GM12864 (cell line): ENCODE data around the gene DPP7.

Source experiments
- DNase-seq: peaks from one replicate; pipeline ENCODE4 v3.0.0-alpha.2; 2011; ENCODE audit warnings: low read depth
- H3K4me3 ChIP-seq: 2 replicates; pipeline ENCODE4 v1.5.1; 2011; ENCODE audit warnings: mild to moderate bottlenecking, low read depth, low read length, control low read depth
- TF ChIP-seq, protein P1 (sequence below): IDR thresholded peaks from 2 replicates; pipeline ENCODE4 v1.5.1; 2011; ENCODE audit warnings: low read depth, mild to moderate bottlenecking, moderate library complexity, low read length, control low read depth, inconsistent platforms; ENCODE audit errors: missing control alignments

Gene DPP7

DNA sequence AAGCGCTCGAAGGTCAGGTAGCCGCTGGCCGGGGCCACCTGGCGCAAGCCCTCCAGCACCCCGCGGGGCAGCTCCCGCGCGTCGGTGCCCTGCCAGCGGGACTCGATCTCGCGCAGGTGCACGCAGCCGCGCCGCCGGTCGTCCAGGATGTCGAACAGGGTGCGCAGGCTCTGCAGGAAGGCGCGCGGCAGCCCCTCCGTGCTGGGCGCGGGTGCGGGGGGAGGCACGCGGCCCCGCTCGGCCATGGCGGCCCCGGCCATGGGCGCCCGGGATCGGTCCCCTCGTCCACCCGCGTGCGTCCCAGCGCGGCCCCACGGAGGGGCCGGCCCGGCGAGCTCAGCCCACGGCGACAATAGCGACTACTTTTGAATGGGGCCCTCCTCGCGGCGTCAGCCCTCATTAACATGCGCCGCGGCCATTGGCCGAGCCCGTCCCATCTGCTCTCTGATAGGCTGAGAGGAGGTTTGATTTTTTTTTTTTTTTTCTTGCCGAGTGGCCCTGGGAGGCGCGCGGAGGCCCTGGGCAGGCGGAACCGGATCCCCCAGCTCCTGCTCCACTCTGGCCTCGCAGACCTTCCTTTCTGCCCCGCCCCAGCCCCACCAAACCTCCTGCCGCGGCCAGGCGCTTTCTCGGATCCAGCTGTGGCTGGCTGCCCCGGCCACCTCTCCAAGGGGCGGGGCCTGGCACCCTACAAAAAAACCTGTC, 44.2 kb downstream of the DPP7 start, which contains the start of gene SAPCD2:
TSS of gene SAPCD2 (minus strand) at position 357 of the 705 bp plus-strand sequence. CDS start at position 260, 97 bp downstream.
- peak within 1 kb of the TSS; percentile 77 for H3K4me3 ChIP-seq
- TF ChIP-seq, protein P1, sequence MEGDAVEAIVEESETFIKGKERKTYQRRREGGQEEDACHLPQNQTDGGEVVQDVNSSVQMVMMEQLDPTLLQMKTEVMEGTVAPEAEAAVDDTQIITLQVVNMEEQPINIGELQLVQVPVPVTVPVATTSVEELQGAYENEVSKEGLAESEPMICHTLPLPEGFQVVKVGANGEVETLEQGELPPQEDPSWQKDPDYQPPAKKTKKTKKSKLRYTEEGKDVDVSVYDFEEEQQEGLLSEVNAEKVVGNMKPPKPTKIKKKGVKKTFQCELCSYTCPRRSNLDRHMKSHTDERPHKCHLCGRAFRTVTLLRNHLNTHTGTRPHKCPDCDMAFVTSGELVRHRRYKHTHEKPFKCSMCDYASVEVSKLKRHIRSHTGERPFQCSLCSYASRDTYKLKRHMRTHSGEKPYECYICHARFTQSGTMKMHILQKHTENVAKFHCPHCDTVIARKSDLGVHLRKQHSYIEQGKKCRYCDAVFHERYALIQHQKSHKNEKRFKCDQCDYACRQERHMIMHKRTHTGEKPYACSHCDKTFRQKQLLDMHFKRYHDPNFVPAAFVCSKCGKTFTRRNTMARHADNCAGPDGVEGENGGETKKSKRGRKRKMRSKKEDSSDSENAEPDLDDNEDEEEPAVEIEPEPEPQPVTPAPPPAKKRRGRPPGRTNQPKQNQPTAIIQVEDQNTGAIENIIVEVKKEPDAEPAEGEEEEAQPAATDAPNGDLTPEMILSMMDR, result no peak
- peak; percentile 70 for DNase-seq

DNA sequence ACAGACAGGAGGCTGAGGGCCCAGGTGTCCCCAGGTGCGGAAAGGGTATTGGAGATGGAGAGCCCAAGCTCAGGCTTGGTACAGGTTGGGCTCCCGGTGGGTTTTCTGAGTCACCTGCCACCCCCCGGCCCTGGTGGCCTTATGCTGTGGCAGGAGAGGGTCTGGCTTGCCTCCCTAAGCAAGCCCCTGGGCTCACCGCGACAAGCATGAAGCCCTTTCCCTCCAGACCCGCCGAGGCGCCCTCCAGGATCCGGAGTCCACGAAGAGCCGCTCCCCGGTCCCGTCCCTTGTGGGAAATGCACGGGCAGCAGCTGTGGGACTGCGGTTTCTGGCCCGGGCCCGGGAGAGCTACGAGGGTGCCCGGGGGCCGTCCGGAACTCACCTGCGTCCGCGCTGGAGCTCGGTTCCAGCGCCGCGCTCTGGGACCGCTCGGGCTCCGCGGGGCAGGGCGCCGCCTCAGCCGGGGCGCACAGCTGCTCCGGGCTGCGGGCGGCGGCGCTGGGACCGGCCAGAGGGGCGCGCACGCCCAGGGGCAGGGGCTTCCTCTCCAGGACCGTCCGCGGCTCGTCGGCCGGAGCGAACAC, 44.9 kb downstream of the DPP7 start:
- peak overlapping the region; percentile 77 for H3K4me3 ChIP-seq
- TF ChIP-seq, protein P1, result no peak
- DNase-seq, result no peak

DNA sequence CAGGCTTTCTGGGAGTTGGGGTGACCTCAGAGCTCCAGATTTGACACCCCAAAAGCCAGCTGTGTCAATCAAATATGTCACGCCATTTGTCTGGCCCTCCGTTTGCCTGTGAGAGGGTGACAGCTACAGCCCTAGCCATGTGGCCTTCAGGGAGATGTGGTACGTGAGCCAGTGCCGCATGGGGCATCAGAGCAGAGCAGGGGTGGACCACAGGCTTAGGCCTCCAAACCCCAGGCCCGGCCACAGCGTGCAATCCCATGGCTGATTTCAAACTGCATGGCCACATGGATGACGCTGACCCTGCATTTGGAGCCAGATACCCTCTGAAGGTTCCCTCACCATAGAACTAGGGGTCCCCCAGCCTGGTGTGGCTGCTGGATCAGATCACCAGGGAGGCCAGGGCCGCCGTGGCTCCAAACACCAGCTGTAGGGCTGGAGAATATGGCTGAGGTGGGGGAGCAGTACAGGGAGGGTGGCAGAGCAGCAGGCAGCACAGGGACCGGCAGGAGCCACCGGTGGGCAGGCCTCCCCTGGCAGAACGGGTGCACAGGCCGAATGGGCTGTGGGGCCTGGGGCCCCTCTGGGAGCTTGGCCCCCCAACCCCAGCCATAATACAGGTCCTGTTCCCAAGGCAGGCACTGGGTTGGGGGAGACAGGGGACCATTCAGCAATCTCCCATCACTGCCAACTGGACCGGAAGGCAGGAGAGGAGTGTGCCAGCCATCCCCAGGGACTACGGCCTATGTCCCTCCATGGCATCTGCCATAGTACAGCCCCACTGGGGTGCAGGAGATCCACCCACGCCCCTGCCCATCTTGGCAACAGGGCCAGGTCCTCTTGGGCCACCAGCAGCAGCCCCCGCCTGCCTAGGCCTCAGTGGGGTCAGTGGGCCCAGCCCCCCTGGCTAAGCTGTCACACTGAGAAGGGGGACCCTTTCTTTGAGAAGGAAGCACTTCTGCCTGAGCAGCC, 45.7 kb downstream of the DPP7 start:
- no peak for DNase-seq
- peak overlapping the region; percentile 77 for H3K4me3 ChIP-seq
- TF ChIP-seq, protein P1, result no peak

DNA sequence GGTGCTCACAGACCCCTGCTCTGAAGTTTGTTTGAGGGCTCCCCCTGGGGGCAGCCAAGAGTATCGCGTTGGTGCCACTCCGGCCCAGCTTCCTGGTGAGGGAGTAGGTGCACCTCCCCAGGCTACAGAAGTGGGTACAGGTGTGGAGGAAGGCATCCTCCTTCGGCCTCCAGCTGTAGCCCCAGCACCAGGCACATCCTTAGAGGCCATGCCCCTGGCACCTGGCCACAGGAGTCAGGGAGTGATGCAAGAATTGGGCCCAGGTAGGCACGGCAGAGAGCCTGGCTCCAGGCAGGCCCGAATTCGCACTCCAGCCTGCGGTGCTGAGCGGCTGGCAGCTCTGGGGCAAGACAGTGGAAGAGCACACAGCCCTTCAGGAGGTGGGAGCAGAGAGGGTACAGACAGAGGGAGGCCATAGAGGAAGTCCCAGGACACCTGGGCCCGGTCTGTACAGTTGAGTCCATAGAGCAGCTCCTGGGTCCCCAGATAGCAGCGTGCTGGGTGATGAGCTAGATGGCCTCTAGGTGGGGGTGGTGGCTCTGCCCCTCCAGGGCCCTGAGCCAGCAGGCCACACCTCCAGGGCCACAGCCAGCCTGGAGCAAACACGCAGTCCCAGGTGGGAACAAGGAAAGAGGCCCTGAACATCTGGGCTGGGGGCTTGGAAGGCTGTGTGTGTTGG, 46.5 kb downstream of the DPP7 start:
- peak overlapping the region; percentile 77 for H3K4me3 ChIP-seq
- TF ChIP-seq, protein P1, result peak; percentile 78

DNA sequence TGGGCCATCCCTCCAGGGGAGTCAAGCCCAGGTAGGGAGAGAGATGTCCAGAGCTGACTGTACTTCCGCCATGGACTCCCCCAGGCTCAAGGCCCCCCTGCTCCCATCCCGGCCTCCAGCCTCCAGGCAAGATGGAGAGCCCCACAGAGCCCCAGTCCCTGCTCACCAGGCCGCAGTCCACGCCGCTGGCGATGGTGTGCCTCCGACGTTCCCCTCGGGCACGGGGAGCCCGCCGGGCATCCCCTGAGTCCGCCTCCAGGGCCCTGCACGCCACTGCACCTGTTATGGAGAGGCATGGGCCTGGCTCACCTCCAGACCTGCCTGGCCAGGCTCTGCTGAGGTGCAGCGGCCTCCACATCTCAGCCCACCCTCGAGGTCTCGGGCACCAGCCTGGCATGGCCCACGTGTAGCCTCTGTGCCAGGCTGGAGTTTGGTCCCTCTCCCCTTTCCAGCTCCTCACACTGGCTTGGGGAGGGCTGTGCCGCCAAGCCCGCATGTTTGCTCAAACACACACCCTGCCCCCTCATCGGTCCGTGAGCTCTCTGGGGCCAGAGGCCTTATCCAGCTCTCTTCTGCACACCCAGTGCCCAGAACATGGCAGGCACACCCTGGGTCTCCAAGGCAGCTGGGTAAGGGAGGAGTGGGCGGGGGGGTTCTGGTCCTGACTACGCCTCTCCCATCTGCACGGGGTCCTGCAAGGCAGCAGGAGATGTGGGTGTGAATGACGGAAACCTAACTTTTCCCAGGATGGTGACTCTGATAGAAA, 48.3 kb downstream of the DPP7 start:
- no peak for DNase-seq
- TF ChIP-seq, protein P1, result no peak
- no peak overlapping the region for H3K4me3 ChIP-seq

More for the DNA sequence above, 46.5 kb downstream of the DPP7 start:
- peak; percentile 79 for DNase-seq
